ENCODE results near the gene PBX4.

DNA sequence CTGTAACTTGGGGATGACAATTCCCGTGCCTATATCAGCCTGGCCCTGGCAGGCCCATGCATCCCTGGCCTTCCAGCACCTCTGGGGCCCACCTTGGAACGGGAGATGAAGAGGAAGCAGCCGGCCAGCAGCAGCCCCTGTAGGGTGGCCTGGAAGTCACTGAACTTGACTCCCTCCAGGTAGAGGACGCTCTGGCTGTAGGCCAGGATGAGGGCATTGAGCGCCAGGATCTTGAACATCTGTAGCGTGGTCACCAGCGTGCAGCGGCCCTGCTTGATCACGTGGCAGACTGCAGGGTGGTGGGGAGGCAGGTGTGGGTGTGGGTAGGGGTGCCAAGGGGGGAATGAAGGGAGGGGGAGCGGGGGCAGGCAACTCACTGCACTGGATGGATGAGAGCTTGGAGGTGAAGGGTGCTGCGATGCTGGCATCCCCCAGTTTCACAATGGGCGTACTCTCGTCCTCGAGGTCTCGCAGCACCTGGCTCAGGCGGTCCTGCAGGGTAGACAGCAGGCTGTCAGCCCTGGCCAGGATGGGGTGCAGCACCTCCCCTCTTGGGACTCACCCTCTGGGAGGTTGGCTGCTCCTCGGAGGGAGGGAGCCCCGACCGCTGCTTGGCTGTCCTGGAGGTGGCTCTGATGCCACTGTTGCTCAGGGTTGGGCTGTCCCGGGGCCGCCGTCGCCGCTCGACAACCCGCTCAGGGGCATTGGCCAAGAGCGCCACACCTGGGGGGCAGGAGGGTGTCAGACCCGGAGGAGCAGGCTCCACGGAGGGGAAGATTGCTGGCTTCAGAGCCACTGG is 28.7 kb upstream of the PBX4 start:
- TF ChIP-seq EZH2 (IDR thresholded peaks at IDR 0.05; ENCODE audit: insufficient read depth, poor library complexity, severe bottlenecking): no peak
- TF ChIP-seq EZH2phosphoT487 (IDR thresholded peaks at IDR 0.05; ENCODE audit: insufficient read depth, low read depth): no peak
